Fibroblast of upper back skin (primary cell): ENCODE results near the gene WFIKKN2.

ENCODE experiments used
- DNase-seq: peaks from one replicate; pipeline ENCODE4 v3.0.0-alpha.2; 2013

WFIKKN2 gene

GRCh38 chr17:50813583-50813982, 21.8 kb upstream of the WFIKKN2 start:
- no peak for DNase-seq

- no peak for DNase-seq
Measured at GRCh38 chr17:50815400-50815799, 20.0 kb upstream of the WFIKKN2 start.

- no peak for DNase-seq
Measured at GRCh38 chr17:50816271-50816670, 19.1 kb upstream of the WFIKKN2 start.

- DNase-seq: peak; percentile 16
Measured at GRCh38 chr17:50816771-50817751, 18.3 kb upstream of the WFIKKN2 start.

- DNase-seq: peak; percentile 43
Measured at GRCh38 chr17:50817838-50818237, 17.5 kb upstream of the WFIKKN2 start.

GRCh38 chr17:50818261-50818660, 17.1 kb upstream of the WFIKKN2 start:
- DNase-seq: no peak

- DNase-seq: no peak
Measured at GRCh38 chr17:50818921-50819657, 16.3 kb upstream of the WFIKKN2 start.

GRCh38 chr17:50820651-50821050, 14.7 kb upstream of the WFIKKN2 start:
- no peak for DNase-seq

- no peak for DNase-seq
Measured at GRCh38 chr17:50822550-50822949, 12.8 kb upstream of the WFIKKN2 start.

- DNase-seq: no peak
Measured at GRCh38 chr17:50824429-50824828, 11.0 kb upstream of the WFIKKN2 start.

- no peak for DNase-seq
Measured at GRCh38 chr17:50825188-50825587, 10.2 kb upstream of the WFIKKN2 start.

- DNase-seq: no peak
Measured at GRCh38 chr17:50828508-50829170, 6.7 kb upstream of the WFIKKN2 start.

GRCh38 chr17:50829332-50829731, 6.1 kb upstream of the WFIKKN2 start:
- DNase-seq: no peak

- DNase-seq: peak; percentile 14
Measured at GRCh38 chr17:50830352-50830751, 5.0 kb upstream of the WFIKKN2 start.

GRCh38 chr17:50830994-50831393, 4.4 kb upstream of the WFIKKN2 start:
- DNase-seq: peak; percentile 21

GRCh38 chr17:50831471-50831928, 3.9 kb upstream of the WFIKKN2 start:
- peak; percentile 25 for DNase-seq

- DNase-seq: no peak
Measured at GRCh38 chr17:50832267-50832863, 3.0 kb upstream of the WFIKKN2 start.

GRCh38 chr17:50832864-50833381, 2.5 kb upstream of the WFIKKN2 start:
- DNase-seq: no peak

- no peak for DNase-seq
Measured at GRCh38 chr17:50833510-50834428, 1.6 kb upstream of the WFIKKN2 start.

- DNase-seq: peak; percentile 37
Measured at GRCh38 chr17:50834429-50835300, 721 bp upstream of the WFIKKN2 start.
